Measurements from ENCODE around the gene MFSD11.
"Not testable (repeated sequence)": the region's sequence is repeated elsewhere in the genome, so short reads cannot be mapped to it uniquely, and the experiment has no call there.

MFSD11 gene

DNA sequence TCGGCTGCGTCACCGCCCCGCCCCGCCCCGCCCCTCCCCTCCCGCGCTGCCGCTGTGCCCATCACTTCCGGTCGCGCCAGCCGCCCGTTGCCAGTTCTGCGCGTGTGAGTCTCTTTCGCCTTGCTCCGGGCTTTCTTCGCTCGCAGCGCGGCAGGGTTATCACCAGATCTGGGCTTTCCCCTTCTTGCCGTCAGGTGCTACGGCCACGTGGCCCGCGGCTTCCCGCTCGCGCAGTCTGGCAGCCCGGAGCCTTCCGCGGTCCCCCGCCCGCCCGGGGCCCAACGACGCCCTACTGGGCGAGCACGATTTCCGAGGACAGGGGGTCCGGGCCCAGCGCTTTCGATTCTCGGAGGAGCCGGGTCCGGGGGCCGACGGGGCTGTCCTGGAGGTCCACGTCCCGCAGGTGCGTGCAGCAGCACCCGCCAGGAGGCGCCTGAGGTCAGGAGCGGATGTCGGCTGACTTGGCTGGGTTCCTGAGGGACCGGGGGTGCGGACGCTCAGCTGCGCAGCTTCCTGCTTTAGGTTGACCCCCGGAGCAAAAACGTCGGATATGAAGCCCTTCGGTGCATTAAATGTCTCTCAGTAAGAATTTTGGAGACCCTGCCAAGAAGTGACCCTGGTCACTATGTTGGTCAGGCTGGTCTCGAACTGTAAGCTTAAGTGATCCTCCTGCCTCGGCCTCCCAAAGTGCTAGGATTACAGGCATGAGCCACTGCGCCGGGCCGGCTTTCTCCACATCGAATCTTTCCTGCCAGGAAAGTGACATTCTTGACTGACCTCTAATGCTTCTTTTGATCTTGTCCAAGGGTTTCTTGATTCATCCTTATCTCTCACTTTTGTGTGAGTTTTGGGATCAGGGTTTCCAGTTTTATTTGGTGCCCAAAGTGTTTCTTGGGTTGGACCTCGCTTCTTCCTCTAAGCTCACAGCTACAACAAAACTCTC is 10.9 kb upstream of the MFSD11 start, which contains the start of gene METTL23:
TSS of gene METTL23 (plus strand) at position 64 of the 943 bp plus-strand sequence. CDS start 2,872 bp downstream, outside the sequence.
- in situ Hi-C loops (cut with HindIII; ENCODE audit: low sequenced_read_pairs): no loop called here
- peak; percentile 78 for TF ChIP-seq CTCF (IDR thresholded peaks at IDR 0.05; ENCODE audit: low read depth, low read length)
- peak within 1 kb of the TSS; percentile 84 for H3K4me3 ChIP-seq (ENCODE audit: low read depth, low read length)
- DNase-seq (ENCODE audit: low read depth, low spot score): peak; percentile 74

GRCh38 chr17:76727745-76728456 is 10.0 kb upstream of the MFSD11 start:
- peak overlapping the region; percentile 84 for H3K4me3 ChIP-seq (ENCODE audit: low read depth, low read length)
- TF ChIP-seq CTCF (IDR thresholded peaks at IDR 0.05; ENCODE audit: low read depth, low read length): no peak
- in situ Hi-C loops (cut with HindIII; ENCODE audit: low sequenced_read_pairs): no loop called here
- DNase-seq (ENCODE audit: low read depth, low spot score): no peak

DNA sequence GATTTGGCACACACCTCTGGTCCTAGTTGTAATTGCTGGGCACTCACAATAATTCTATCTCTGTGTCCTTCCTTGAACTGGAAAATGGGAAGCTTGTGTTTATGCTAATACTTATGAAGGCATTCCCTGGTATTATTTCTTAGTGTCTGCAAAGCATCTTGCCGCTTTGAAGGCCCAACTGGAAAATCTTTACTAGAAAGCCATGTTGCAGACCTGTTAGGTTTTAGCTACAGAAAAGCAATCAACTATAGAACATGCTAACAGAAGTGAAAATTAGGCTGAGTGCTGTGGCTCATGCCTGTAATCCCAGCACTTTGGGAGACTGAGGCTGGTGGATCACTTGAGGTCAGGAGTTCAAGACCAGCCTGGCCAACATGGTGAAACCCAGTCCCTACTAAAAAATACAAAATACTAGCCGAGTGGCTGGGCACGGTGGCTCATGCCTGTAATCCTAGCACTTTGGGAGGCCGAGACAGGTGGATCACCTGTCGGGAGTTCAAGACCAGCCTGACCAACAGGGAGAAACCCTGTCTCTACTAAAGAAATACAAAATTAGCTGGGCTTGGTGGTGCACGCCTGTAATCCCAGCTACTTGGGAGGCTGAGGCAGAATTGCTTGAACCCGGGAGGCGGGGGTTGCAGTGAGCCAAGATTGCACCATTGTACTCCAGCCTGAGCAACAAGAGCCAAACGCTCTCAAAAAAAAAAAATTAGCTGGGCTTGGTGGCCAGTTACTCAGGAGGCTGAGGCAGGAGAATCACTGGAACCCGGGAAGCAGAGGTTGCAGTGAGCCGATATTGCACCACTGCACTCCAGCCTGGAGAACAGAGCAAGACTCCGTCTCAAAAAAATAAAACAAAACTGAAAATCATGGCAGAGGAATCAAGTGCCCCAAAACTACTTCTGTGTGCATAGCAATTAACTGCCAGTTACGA is 5.9 kb upstream of the MFSD11 start:
- DNase-seq (ENCODE audit: low read depth, low spot score); in situ Hi-C loops (cut with HindIII; ENCODE audit: low sequenced_read_pairs): not testable (repeated sequence)

GRCh38 chr17:76732734-76733617 is 4.9 kb upstream of the MFSD11 start:
- no peak for DNase-seq (ENCODE audit: low read depth, low spot score)
- in situ Hi-C loops (cut with HindIII; ENCODE audit: low sequenced_read_pairs): no loop called here
- H3K4me3 ChIP-seq (ENCODE audit: low read depth, low read length): no peak overlapping the region

More for the DNA sequence above, 5.9 kb upstream of the MFSD11 start:
- not testable (repeated sequence) for H3K4me3 ChIP-seq (ENCODE audit: low read depth, low read length)

GRCh38 chr17:76733618-76733957 is 4.3 kb upstream of the MFSD11 start:
- no peak overlapping the region for H3K4me3 ChIP-seq (ENCODE audit: low read depth, low read length)
- in situ Hi-C loops (cut with HindIII; ENCODE audit: low sequenced_read_pairs): no loop called here
- no peak for TF ChIP-seq CTCF (IDR thresholded peaks at IDR 0.05; ENCODE audit: low read depth, low read length)
- DNase-seq (ENCODE audit: low read depth, low spot score): no peak

More at GRCh38 chr17:76732734-76733617, 4.9 kb upstream of the MFSD11 start:
- TF ChIP-seq CTCF (IDR thresholded peaks at IDR 0.05; ENCODE audit: low read depth, low read length): no peak

Measured in astrocyte of the spinal cord (primary cell).